HepG2 (cell line): ENCODE measurements around the gene ZFP69B. TPM values are rescaled to one million over a fixed set of nuclear protein-coding genes. Genes with fewer than 3 reads are reported as not detected.

Experiments used
- ISL2 ChIP-seq: sonication (generic); formaldehyde crosslinking; IDR thresholded peaks from 2 replicates; pipeline ENCODE4 v1.5.0; 2020; ENCODE audit warnings: missing genetic modification reagents
- KDM3A ChIP-seq: IDR thresholded peaks from 2 replicates; pipeline ENCODE4 v1.6.1; 2018; ENCODE audit warnings: low read depth, missing compliant biosample characterization
- MTF1 ChIP-seq: sonication (generic); formaldehyde crosslinking; IDR thresholded peaks from 2 replicates; pipeline ENCODE4 v1.5.0; 2020; ENCODE audit warnings: missing genetic modification reagents
- PHF8 ChIP-seq: sonication (generic); formaldehyde crosslinking; IDR thresholded peaks from 2 replicates; pipeline ENCODE4 v1.5.0; 2020; ENCODE audit warnings: missing genetic modification reagents
- PITX1 ChIP-seq: sonication (generic); formaldehyde crosslinking; IDR thresholded peaks from 2 replicates; pipeline ENCODE4 v1.5.1; 2020; ENCODE audit warnings: mild to moderate bottlenecking, missing genetic modification reagents
- RBAK ChIP-seq: sonication (generic); formaldehyde crosslinking; IDR thresholded peaks from 2 replicates; pipeline ENCODE4 v1.5.1; 2020; ENCODE audit warnings: mild to moderate bottlenecking, missing genetic modification reagents
- SOX5 ChIP-seq: IDR thresholded peaks from 2 replicates; pipeline ENCODE4 v1.6.1; 2016; ENCODE audit warnings: borderline replicate concordance
- SOX6 ChIP-seq, 2 experiments: fragments of 450-650 bp in 1 of 2; sonication (generic) in 1 of 2; formaldehyde crosslinking in 1 of 2; IDR thresholded peaks; 2 replicates each; pipeline versions ENCODE4 v1.4.0 to v1.6.1; 2017 to 2020; ENCODE audit warnings: antibody characterized with exemption in 1 of 2, mild to moderate bottlenecking in 1 of 2, missing genetic modification reagents in 1 of 2
- SRF ChIP-seq: IDR thresholded peaks from 2 replicates; pipeline ENCODE4 v1.6.1; 2011; ENCODE audit warnings: mild to moderate bottlenecking, low read depth, low read length, moderate library complexity
- STAG1 ChIP-seq: sonication (generic); formaldehyde crosslinking; IDR thresholded peaks from 2 replicates; pipeline ENCODE4 v1.4.0; 2020; ENCODE audit warnings: missing genetic modification reagents
- TFDP2 ChIP-seq: sonication (generic); formaldehyde crosslinking; IDR thresholded peaks from 2 replicates; pipeline ENCODE4 v1.4.0; 2020; ENCODE audit warnings: missing genetic modification reagents
- ZFP1 ChIP-seq: IDR thresholded peaks from 2 replicates; pipeline ENCODE4 v1.6.1; 2016
- ZMAT3 ChIP-seq: sonication (generic); formaldehyde crosslinking; conservative IDR thresholded peaks from 2 replicates; pipeline ENCODE4 v1.7.0; 2021; ENCODE audit warnings: missing genetic modification reagents
- ZNF225 ChIP-seq: sonication (generic); formaldehyde crosslinking; IDR thresholded peaks from 2 replicates; pipeline ENCODE4 v1.4.0; 2020; ENCODE audit warnings: mild to moderate bottlenecking, missing genetic modification reagents
- ZNF331 ChIP-seq: sonication (generic); formaldehyde crosslinking; IDR thresholded peaks from 2 replicates; pipeline ENCODE4 v1.4.0; 2020; ENCODE audit warnings: missing genetic modification reagents
- ZNF431 ChIP-seq: sonication (generic); formaldehyde crosslinking; IDR thresholded peaks from 2 replicates; pipeline ENCODE4 v1.9.0; 2022; ENCODE audit warnings: missing genetic modification reagents, low read depth, mild to moderate bottlenecking, borderline replicate concordance
- polyA plus RNA-seq, 8 experiments: library from polyadenylated mRNA; depleted of rRNA in 3 of 8; stranded (reverse) in 7 of 8; unstranded in 1 of 8; fragments of >200 nt; fragmentation: Illumina TruSeq in 4 of 8; extraction: Trizol in 4 of 8; gene quantifications; 2 replicates each; pipeline versions ENCODE4 v1.2.1 to v1.2.3, GENCODE V29; 2011 to 2016; ENCODE audit warnings: low read depth in 4 of 8, missing spikeins in 1 of 8, mixed read lengths in 1 of 8; ENCODE audit not compliant: insufficient read depth in 1 of 8
- total RNA-seq, 5 experiments: library from RNA; depleted of rRNA; stranded (reverse); fragments of >200 nt; fragmentation: Illumina TruSeq; extraction: Trizol; gene quantifications; 2 replicates each; pipeline ENCODE4 v1.2.3, GENCODE V29; 2016; ENCODE audit warnings: low read depth in 1 of 5
- TF ChIP-seq, protein P1 (sequence below): sonication (generic); formaldehyde crosslinking; IDR thresholded peaks from 2 replicates; pipeline ENCODE4 v1.5.0; 2020; ENCODE audit warnings: mild to moderate bottlenecking, missing genetic modification reagents
- TF ChIP-seq, protein P2 (sequence below): sonication (generic); formaldehyde crosslinking; IDR thresholded peaks from 2 replicates; pipeline ENCODE4 v1.8.1; 2023; ENCODE audit warnings: mild to moderate bottlenecking, moderate library complexity, missing genetic modification reagents
- TF ChIP-seq, protein P3 (sequence below): sonication (generic); formaldehyde crosslinking; IDR thresholded peaks from 2 replicates; pipeline ENCODE4 v1.9.0; 2022; ENCODE audit warnings: low read depth, missing genetic modification reagents
- TF ChIP-seq, protein P4 (sequence below): sonication (generic); formaldehyde crosslinking; IDR thresholded peaks from 2 replicates; pipeline ENCODE4 v1.5.0; 2020; ENCODE audit warnings: missing genetic modification reagents

Gene ZFP69B
- total and polyA plus RNA-seq, 2 of the 13 experiments (the other 11 are each of a cell fraction or from before 2014, with no cell fraction given): 4.6 to 7.7 TPM

GRCh38 chr1:40421431-40422384 lies 28.6 kb upstream of the ZFP69B start (continued):
- TF ChIP-seq STAG1 (CRISPR knock-in tag) (0 out of 2 replicates have a peak, but pooled peaks have one; percentile 14), PITX1 (CRISPR knock-in tag) (peak; percentile 84), SOX5 (CRISPR knock-in tag) (peak; percentile 90), SRF (0 out of 2 replicates have a peak, but pooled peaks have one; percentile 12), MTF1 (CRISPR knock-in tag) (no peak), PHF8 (CRISPR knock-in tag) (peak; percentile 17; the same call in 1 of the 2 replicates), ZNF431 (CRISPR knock-in tag) (peak; percentile 53; the same call in 1 of the 2 replicates), RBAK (peak; percentile 70; the same call in 1 of the 2 replicates), SOX6 (IDR thresholded peaks at IDR 0.05) (no peak), SOX6 (CRISPR knock-in tag; IDR thresholded peaks at IDR 0.05) (peak; percentile 98), ZNF331 (peak; percentile 30; the same call in 1 of the 2 replicates), KDM3A (peak; percentile 65; the same call in 1 of the 2 replicates), ZFP1 (CRISPR knock-in tag) (0 out of 2 replicates have a peak, but pooled peaks have one; percentile 35), ISL2 (CRISPR knock-in tag) (peak; percentile 88), ZMAT3 (CRISPR knock-in tag) (0 out of 2 replicates have a peak, but pooled peaks have one; percentile 50), ZNF225 (no peak), TFDP2 (CRISPR knock-in tag) (peak; percentile 49; the same call in 1 of the 2 replicates)
- TF ChIP-seq, protein P1, sequence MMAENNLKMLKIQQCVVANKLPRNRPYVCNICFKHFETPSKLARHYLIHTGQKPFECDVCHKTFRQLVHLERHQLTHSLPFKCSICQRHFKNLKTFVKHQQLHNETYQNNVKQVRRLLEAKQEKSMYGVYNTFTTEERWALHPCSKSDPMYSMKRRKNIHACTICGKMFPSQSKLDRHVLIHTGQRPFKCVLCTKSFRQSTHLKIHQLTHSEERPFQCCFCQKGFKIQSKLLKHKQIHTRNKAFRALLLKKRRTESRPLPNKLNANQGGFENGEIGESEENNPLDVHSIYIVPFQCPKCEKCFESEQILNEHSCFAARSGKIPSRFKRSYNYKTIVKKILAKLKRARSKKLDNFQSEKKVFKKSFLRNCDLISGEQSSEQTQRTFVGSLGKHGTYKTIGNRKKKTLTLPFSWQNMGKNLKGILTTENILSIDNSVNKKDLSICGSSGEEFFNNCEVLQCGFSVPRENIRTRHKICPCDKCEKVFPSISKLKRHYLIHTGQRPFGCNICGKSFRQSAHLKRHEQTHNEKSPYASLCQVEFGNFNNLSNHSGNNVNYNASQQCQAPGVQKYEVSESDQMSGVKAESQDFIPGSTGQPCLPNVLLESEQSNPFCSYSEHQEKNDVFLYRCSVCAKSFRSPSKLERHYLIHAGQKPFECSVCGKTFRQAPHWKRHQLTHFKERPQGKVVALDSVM (CRISPR knock-in tag): peak; percentile 80
- TF ChIP-seq, protein P2, sequence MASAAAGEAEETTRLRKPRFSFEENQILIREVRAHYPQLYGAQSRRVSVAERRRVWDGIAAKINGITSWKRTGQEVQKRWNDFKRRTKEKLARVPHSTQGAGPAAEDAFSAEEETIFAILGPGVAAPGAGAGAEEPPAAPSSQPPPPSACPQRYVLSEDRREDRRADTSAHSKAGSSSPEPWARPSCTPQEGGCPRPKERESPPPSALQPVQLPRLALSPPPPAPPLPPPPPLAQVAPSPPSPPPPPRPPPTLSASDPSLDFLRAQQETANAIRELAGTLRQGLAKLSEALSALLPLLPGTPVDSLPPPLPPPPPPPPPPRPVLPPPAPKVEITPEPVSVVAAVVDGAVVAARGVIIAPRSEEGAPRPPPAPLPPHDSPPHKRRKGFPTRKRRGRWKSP (CRISPR knock-in tag): peak; percentile 63
- TF ChIP-seq, protein P3, sequence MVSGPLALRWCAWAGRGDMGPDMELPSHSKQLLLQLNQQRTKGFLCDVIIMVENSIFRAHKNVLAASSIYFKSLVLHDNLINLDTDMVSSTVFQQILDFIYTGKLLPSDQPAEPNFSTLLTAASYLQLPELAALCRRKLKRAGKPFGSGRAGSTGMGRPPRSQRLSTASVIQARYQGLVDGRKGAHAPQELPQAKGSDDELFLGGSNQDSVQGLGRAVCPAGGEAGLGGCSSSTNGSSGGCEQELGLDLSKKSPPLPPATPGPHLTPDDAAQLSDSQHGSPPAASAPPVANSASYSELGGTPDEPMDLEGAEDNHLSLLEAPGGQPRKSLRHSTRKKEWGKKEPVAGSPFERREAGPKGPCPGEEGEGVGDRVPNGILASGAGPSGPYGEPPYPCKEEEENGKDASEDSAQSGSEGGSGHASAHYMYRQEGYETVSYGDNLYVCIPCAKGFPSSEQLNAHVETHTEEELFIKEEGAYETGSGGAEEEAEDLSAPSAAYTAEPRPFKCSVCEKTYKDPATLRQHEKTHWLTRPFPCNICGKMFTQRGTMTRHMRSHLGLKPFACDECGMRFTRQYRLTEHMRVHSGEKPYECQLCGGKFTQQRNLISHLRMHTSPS: peak; percentile 89
- TF ChIP-seq, protein P4, sequence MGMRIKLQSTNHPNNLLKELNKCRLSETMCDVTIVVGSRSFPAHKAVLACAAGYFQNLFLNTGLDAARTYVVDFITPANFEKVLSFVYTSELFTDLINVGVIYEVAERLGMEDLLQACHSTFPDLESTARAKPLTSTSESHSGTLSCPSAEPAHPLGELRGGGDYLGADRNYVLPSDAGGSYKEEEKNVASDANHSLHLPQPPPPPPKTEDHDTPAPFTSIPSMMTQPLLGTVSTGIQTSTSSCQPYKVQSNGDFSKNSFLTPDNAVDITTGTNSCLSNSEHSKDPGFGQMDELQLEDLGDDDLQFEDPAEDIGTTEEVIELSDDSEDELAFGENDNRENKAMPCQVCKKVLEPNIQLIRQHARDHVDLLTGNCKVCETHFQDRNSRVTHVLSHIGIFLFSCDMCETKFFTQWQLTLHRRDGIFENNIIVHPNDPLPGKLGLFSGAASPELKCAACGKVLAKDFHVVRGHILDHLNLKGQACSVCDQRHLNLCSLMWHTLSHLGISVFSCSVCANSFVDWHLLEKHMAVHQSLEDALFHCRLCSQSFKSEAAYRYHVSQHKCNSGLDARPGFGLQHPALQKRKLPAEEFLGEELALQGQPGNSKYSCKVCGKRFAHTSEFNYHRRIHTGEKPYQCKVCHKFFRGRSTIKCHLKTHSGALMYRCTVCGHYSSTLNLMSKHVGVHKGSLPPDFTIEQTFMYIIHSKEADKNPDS (CRISPR knock-in tag): peak; percentile 76; the same call in 1 of the 2 replicates
